ENCODE measurements around the gene UMPS.

UMPS gene

GRCh38 chr3:124772081-124772831, 42.0 kb downstream of the UMPS start:
- peak; percentile 74 for DNase-seq (ENCODE audit: low read depth)
- H3K4me3 ChIP-seq (replicated peaks; ENCODE audit: low read depth, low read length), result no peak overlapping the region
- TF ChIP-seq CTCF (IDR thresholded peaks at IDR 0.05; ENCODE audit: low read length, missing control alignments), result no peak

- TF ChIP-seq CTCF (IDR thresholded peaks at IDR 0.05; ENCODE audit: low read length, missing control alignments), result no peak
- no peak overlapping the region for H3K4me3 ChIP-seq (replicated peaks; ENCODE audit: low read depth, low read length)
- DNase-seq (ENCODE audit: low read depth), result no peak
Measured at GRCh38 chr3:124773351-124774326, 43.4 kb downstream of the UMPS start.

DNA sequence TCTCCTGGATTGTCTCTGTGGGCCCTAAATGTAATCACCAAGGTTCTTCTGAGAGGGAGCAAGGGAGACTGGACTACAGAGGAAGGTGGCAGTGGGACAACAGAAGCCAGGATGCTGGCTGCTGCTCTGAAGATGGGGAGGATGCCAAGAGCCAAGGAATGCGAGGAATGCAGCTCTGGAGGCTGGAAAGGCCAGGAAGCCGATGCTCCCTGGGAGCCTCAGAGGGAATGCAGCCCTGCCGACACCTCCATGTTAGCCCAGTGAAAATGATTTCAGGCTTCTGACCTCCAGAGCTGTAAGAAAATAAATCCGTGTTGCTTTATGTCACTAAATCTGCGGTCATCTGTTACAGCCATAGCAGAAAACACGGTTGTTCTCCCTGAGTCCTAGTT, 44.1 kb downstream of the UMPS start:
- no peak overlapping the region for H3K4me3 ChIP-seq (replicated peaks; ENCODE audit: low read depth, low read length)
- TF ChIP-seq CTCF (IDR thresholded peaks at IDR 0.05; ENCODE audit: low read length, missing control alignments), result no peak
- peak; percentile 82 for DNase-seq (ENCODE audit: low read depth)

DNA sequence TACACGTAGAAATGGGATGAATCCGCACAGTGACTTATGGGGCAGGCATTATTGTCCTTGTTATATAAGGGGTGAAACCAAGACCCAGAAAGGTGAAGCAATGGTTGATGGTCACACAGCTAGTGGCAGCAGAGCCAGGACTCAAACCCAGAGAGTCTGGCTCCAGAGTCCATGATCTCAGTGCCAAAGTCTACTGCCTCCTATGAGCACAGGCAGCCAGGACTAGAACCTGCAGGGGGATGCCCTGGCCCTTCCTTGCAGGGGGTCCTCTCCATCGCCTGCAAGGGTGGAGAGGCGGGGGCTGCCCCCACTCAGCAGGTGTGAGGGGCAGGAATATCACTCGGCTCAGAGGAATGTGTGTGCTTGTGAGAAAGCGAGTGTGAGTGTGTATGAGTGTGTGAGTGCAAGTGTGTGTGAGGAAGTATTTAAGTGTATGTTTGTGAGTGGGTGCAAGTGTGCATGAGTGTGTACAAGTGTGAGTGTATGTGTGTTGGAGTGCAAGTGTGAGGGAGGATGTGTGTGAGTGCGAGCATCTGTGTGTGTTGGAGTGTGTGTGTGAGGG, 44.7 kb downstream of the UMPS start:
- DNase-seq (ENCODE audit: low read depth), result no peak
- no peak overlapping the region for H3K4me3 ChIP-seq (replicated peaks; ENCODE audit: low read depth, low read length)
- no peak for TF ChIP-seq CTCF (IDR thresholded peaks at IDR 0.05; ENCODE audit: low read length, missing control alignments)

- no peak for TF ChIP-seq CTCF (IDR thresholded peaks at IDR 0.05; ENCODE audit: low read length, missing control alignments)
- no peak for DNase-seq (ENCODE audit: low read depth)
- H3K4me3 ChIP-seq (replicated peaks; ENCODE audit: low read depth, low read length), result no peak overlapping the region
Measured at GRCh38 chr3:124775877-124776276, 45.6 kb downstream of the UMPS start.

DNA sequence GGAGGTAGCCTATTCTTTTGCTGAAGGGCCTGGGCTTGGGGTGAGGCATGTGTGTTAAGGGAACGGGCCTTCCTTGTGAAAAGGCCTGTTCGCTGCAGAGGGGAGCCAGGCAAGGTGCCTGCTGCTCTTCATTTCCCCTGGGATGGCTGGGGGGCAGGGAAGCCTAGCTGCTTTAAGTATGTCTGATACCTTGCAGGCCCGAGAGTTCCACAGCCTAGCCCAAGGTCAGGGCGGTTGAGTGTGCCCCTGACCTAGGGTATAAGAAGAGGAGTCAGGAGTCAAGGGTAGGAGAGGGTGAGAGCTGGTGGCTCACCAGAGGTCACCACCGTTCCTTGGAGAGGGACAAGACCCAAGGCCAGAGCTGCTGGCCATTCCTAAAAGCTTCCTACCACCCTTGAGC, 46.6 kb downstream of the UMPS start:
- no peak for TF ChIP-seq CTCF (IDR thresholded peaks at IDR 0.05; ENCODE audit: low read length, missing control alignments)
- H3K4me3 ChIP-seq (replicated peaks; ENCODE audit: low read depth, low read length), result no peak overlapping the region
- no peak for DNase-seq (ENCODE audit: low read depth)

Data from fibroblast of pulmonary artery (primary cell).